GM18870 (cell line): ENCODE data around the gene MCM7.

Source experiments
- ATAC-seq: cut with Tn5 transposase; IDR thresholded peaks from one replicate; pipeline ENCODE4 v1.9.1; 2021; ENCODE audit warnings: moderate library complexity; ENCODE audit not compliant: unreplicated experiment

Gene MCM7

DNA sequence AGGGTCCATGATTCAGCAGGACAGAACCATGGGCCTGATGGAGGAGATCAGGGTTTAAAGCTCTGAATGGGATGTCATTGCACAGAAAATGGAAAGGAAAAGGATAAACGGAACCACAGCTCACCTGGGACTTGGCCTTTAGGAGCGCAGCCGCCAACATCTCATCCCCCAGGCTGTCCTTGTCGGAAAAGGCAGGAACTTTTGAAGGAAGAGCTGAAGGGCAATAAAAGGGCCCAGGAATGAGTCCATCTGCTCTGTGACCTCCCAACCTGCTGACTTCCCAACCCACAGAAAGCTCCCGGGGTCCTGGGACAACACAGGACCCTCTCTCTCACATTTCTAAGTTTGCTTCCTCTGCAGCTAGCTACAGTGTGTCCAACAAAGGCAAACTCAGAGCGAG is 25.8 kb downstream of the MCM7 start:
- no peak for ATAC-seq

GRCh38 chr7:100074841-100075240 is 26.4 kb downstream of the MCM7 start:
- ATAC-seq, result no peak

- no peak for ATAC-seq
Measured at GRCh38 chr7:100072462-100072861, 28.7 kb downstream of the MCM7 start.

- ATAC-seq, result no peak
Measured at GRCh38 chr7:100071018-100071723, 30.0 kb downstream of the MCM7 start.

GRCh38 chr7:100069991-100070390 is 31.2 kb downstream of the MCM7 start:
- no peak for ATAC-seq

DNA sequence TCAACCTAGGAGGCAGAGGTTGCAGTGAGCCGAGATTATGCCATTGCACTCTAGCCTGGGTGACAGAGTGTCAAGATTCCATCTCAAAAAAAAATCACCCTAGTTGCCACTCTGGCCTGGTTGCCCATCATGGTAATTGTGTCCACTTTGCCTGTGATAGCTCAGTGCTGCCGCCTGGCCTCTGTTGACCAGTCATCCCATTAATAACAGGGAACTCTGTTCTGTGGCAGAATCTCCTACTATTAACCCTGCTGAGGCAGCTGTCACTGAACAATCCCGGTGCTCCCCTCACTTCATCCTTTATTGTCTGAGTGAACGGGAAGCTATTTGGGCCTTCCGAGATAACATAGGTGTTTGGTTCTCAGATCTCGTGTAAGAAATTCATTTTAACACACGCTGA is 34.2 kb downstream of the MCM7 start:
- no peak for ATAC-seq

- ATAC-seq, result no peak
Measured at GRCh38 chr7:100065452-100066186, 35.6 kb downstream of the MCM7 start.

- no peak for ATAC-seq
Measured at GRCh38 chr7:100064162-100064561, 37.0 kb downstream of the MCM7 start.

DNA sequence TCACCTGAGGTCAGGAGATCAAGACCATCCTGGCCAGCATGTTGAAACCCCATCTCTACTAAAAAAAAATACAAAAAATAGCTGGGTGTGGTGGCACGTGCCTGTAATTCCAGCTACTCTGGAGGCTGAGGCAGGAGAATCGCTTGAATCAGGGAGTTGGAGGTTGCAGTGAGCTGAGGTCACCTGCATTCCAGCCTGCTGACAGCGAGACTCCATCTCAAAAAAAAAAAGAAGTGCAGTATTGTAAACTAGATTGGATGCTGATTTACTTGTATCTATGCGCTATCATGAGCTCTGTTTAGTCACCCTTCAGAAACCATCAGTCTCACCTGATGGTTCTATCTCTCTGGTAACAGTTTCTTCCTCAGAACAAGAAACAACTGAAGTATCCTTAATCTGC is 37.8 kb downstream of the MCM7 start:
- ATAC-seq, result no peak

DNA sequence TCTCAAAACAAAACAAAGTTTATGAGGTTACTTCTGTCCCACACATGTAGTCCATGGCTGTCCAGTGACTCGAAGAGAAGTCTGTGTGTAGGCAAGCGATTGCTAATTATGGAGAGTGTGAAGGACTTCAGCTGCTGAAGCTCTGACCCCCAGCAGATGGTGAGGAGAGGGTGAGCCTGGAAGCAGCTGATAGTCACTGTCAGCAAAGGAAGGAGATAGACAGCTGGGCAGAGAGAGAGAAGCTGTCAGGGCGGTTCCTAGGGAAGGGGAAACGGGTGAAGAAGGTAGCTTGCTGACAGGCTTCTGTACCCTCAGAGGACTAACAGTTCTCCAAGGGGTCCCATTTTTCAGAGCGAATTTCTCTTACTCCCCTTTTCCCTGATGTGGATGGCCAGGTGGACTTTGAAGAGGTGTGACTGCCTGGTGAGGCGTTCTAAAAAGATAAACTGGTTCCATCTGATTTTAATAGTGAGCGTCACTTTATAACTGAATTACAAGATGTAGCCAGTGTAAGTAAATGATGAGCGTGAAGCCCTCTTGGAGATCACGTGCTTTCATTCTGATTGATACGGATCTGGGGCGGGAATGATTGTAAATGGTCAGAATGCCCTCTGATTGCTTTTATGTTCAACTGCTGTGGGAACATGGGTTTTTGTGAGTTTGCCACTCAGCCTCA is 39.5 kb downstream of the MCM7 start:
- no peak for ATAC-seq

DNA sequence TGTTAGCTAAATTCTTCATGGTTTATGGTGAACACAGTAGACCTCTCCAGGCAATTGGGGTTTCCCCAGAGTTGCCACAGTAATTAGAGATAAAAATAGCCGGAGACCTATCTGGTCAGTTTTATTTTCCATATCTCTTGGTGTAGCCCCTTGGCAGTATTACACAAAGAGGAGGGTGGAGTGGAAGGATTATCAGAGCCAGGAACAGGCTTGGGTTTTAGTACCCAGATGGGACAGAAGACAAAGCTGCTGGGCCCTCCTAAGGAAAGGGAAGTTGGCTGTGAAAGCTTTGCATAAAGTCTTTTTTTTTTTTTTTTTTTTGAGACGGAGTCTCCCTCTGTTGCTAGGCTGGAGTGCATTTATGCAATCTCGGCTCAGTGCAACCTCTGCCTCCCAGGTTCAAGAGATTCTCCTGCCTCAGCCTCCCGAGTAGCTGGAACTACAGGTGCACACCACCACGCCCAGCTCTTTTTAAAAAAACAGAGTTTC is 41.9 kb downstream of the MCM7 start:
- no peak for ATAC-seq

DNA sequence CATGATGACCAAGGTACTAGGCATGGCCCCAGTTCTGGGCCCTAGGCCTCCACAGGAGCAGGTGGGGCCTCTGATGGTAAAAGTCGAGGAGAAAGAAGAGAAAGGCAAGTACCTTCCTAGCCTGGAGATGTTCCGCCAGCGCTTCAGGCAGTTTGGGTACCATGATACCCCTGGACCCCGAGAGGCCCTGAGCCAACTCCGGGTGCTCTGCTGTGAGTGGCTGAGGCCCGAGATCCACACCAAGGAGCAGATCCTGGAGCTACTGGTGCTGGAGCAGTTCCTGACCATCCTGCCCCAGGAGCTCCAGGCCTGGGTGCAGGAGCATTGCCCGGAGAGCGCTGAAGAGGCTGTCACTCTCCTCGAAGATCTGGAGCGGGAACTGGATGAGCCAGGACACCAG is 44.2 kb downstream of the MCM7 start:
- ATAC-seq, result no peak

DNA sequence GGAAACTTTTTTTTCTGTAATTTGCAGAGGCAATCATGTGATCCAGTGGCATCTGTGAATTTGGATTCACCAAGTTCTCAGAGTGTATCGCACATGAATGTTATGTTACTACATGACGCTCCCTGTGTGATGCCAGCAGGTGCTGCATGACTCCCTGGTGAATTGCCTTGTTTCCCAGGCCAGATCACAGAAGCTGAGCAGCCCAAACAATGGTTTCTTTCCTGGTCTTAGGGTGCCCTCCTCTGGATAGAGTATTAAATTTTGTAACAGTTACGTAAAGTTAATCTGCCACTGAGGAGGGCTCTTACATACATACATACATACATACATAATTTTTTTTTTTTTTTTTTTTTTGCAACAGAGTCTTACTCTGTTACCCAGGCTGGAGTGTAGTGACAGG is 48.0 kb downstream of the MCM7 start:
- no peak for ATAC-seq

- no peak for ATAC-seq
Measured at GRCh38 chr7:100051611-100052010, 49.6 kb downstream of the MCM7 start.

DNA sequence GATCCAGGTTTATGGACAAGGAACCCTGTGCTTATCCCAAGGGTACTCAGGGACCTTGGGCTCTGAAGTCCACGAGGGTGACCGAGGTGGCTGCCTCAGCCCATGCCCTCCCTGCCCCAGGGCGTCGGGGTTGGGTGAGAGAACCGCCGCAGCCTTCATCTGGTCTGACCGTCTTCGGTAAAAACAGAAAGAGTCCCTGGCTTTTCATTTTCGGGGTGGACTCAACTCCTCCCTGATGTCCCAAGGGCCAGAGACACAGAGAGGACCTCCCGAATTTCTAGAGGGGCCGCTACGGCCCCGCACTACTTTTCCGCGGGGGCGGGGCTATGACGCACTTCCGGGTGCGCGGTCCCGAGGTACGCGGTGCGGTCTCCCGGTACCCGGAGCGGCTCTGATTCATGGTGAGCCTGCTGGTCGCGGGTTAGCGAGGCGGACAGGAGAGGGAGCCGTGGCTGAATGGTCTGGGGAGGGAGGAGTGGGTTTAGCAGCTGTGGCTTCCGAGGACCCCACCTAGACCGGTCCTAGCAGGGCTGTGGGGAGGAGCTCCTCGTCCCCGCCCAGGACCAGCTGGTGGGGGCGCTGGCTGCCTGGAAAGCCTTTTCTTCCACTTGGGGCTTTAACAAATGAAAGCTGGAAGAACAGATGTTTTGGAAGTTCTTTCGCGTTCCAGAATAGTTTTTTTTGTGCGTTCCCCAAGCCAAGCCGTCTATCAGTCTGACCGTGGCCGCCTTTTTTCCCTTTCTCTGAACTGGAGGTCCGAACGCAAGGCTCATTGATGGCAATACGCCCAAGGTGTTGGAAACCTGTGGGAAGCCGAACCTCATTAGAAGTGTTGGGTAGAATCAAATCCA is 51.5 kb downstream of the MCM7 start, which contains the start of gene ZSCAN21:
Gene ZSCAN21 (plus strand): TSS at position 334 of the 851 bp plus-strand sequence. CDS start 7,233 bp downstream, outside the sequence.
- peak; percentile 54 for ATAC-seq

DNA sequence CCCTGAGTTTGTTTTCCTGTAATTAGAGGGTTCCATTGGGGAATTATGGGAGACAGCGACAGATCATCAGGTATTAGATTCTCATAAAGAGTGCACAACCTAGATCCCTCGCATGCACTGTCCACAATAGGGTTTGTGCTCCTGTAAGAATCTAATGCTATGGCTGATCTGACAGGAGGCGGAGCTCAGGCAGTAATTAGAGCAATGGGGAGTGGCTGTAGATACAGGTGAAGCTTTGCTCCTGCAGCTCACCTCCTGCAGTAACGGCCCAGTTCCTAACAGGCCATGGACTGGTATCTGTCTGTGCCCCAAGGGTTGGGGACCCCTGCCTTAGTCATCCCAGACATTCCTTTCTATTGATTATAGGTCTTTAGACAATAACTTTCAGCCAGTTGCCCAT is 52.5 kb downstream of the MCM7 start:
- ATAC-seq, result no peak

GRCh38 chr7:100044718-100045117 is 56.5 kb downstream of the MCM7 start:
- ATAC-seq, result no peak
